HEK293 (cell line): ENCODE measurements around the gene CRYBA2.
A peak's percentile ranks its signal among the peaks of the same experiment; 100 is the strongest.

ENCODE experiments used
- CTCF ChIA-PET: fragments of 350-600 bp; formaldehyde crosslinking; extraction: SDS; loops from one replicate; lab custom pipeline; 2021; ENCODE audit warnings: antibody characterized with exemption; lab: Yijun Ruan, JAX
- POLR2A ChIA-PET: fragments of 300-600 bp; formaldehyde crosslinking; extraction: SDS; loops from one replicate; lab custom pipeline; 2020; ENCODE audit warnings: antibody characterized with exemption, inconsistent platforms; lab: Yijun Ruan, JAX
- H3K27ac ChIP-seq: fragments of 200-500 bp; sonication (Bioruptor generic); 2 replicates; pipeline ENCODE4 v1.5.1; 2014; ENCODE audit warnings: low read depth, low read length, control low read depth, inconsistent platforms; ENCODE audit errors: extremely low read depth
- H3K36me3 ChIP-seq, 2 experiments: fragments of 200-500 bp in 1 of 2; sonication (Bioruptor generic) in 1 of 2; 1 replicate in 1 of 2; 2 replicates in 1 of 2; pipeline ENCODE4 v1.5.1; 2014 to 2017; ENCODE audit warnings: inconsistent platforms in 2 of 2, low read length in 2 of 2; ENCODE audit not compliant: control insufficient read depth in 2 of 2, insufficient read depth in 1 of 2
- H3K4me1 ChIP-seq: fragments of 200-500 bp; sonication (Bioruptor generic); 2 replicates; pipeline ENCODE4 v1.5.1; 2014; ENCODE audit warnings: mild to moderate bottlenecking, low read length, inconsistent platforms; ENCODE audit not compliant: control insufficient read depth, insufficient read depth
- H3K4me3 ChIP-seq: 2 replicates; pipeline ENCODE4 v1.5.1; 2011; ENCODE audit warnings: low read depth, mild to moderate bottlenecking, control low read depth, low read length, moderate library complexity
- H3K9me3 ChIP-seq: fragments of 200-500 bp; sonication (Bioruptor generic); 2 replicates; pipeline ENCODE4 v1.5.1; 2014; ENCODE audit warnings: low read depth, low read length, inconsistent platforms; ENCODE audit not compliant: control insufficient read depth, insufficient read depth
- EGR2 ChIP-seq: fragments of 450-650 bp; formaldehyde crosslinking; IDR thresholded peaks from 2 replicates; pipeline ENCODE4 v1.5.1; 2016; ENCODE audit warnings: low read depth, missing biosample characterization, missing genetic modification characterization
- HOXA7 ChIP-seq: sonication (generic); formaldehyde crosslinking; IDR thresholded peaks from 2 replicates; pipeline ENCODE4 v1.8.1; 2022; ENCODE audit warnings: missing genetic modification reagents, borderline replicate concordance
- MZF1 ChIP-seq: fragments of 450-650 bp; formaldehyde crosslinking; IDR thresholded peaks from 2 replicates; pipeline ENCODE4 v1.5.1; 2017; ENCODE audit warnings: missing biosample characterization, missing genetic modification characterization, borderline replicate concordance
- OSR2 ChIP-seq: fragments of 450-650 bp; formaldehyde crosslinking; IDR thresholded peaks from 2 replicates; pipeline ENCODE4 v1.5.1; 2016; ENCODE audit warnings: missing biosample characterization, missing genetic modification characterization
- SP7 ChIP-seq: fragments of 450-650 bp; formaldehyde crosslinking; IDR thresholded peaks from 2 replicates; pipeline ENCODE4 v1.5.1; 2016; ENCODE audit warnings: missing biosample characterization, missing genetic modification characterization
- ZBTB48 ChIP-seq: fragments of 450-650 bp; formaldehyde crosslinking; IDR thresholded peaks from 2 replicates; pipeline ENCODE4 v1.5.1; 2016; ENCODE audit warnings: missing biosample characterization, missing genetic modification characterization
- ZFHX2 ChIP-seq: fragments of 450-650 bp; formaldehyde crosslinking; conservative IDR thresholded peaks from 2 replicates; pipeline ENCODE4 v1.5.1; 2016; ENCODE audit warnings: missing biosample characterization, missing genetic modification characterization
- ZFP69B ChIP-seq: fragments of 450-650 bp; formaldehyde crosslinking; IDR thresholded peaks from 2 replicates; pipeline ENCODE4 v1.5.1; 2016; ENCODE audit warnings: missing biosample characterization, missing genetic modification characterization
- ZNF146 ChIP-seq: fragments of 450-650 bp; formaldehyde crosslinking; IDR thresholded peaks from 2 replicates; pipeline ENCODE4 v1.5.1; 2016; ENCODE audit warnings: missing biosample characterization, missing genetic modification characterization
- ZNF214 ChIP-seq: fragments of 450-650 bp; formaldehyde crosslinking; IDR thresholded peaks from 2 replicates; pipeline ENCODE4 v1.5.1; 2017; ENCODE audit warnings: missing biosample characterization, mild to moderate bottlenecking, missing genetic modification characterization, borderline replicate concordance
- ZNF394 ChIP-seq: fragments of 450-650 bp; formaldehyde crosslinking; IDR thresholded peaks from 2 replicates; pipeline ENCODE4 v1.5.1; 2016; ENCODE audit warnings: missing biosample characterization, missing genetic modification characterization, mild to moderate bottlenecking, moderate library complexity, borderline replicate concordance
- ZNF544 ChIP-seq: fragments of 450-650 bp; formaldehyde crosslinking; IDR thresholded peaks from 2 replicates; pipeline ENCODE4 v1.5.0; 2017; ENCODE audit warnings: missing biosample characterization, missing genetic modification characterization
- ZNF677 ChIP-seq: fragments of 450-650 bp; IDR thresholded peaks from 2 replicates; pipeline ENCODE4 v1.5.0; 2018; ENCODE audit warnings: missing biosample characterization, mild to moderate bottlenecking, missing genetic modification characterization, moderate library complexity
- ZNF792 ChIP-seq: fragments of 450-650 bp; formaldehyde crosslinking; IDR thresholded peaks from 2 replicates; pipeline ENCODE4 v1.5.1; 2016; ENCODE audit warnings: missing biosample characterization, missing genetic modification characterization
- TF ChIP-seq, protein P1 (sequence below): fragments of 450-650 bp; formaldehyde crosslinking; optimal IDR thresholded peaks from 2 replicates; pipeline ENCODE3; 2016; ENCODE audit warnings: missing biosample characterization, mild to moderate bottlenecking, missing genetic modification characterization
- TF ChIP-seq, protein P2 (sequence below): fragments of 450-650 bp; formaldehyde crosslinking; IDR thresholded peaks from 2 replicates; pipeline ENCODE4 v1.5.1; 2017; ENCODE audit warnings: missing biosample characterization, missing genetic modification characterization
- TF ChIP-seq, protein P3 (sequence below): fragments of 450-650 bp; formaldehyde crosslinking; IDR thresholded peaks from 2 replicates; pipeline ENCODE4 v1.5.1; 2016; ENCODE audit warnings: missing biosample characterization, missing genetic modification characterization
- TF ChIP-seq, protein P4 (sequence below): fragments of 450-650 bp; formaldehyde crosslinking; IDR thresholded peaks from 2 replicates; pipeline ENCODE4 v1.5.1; 2016; ENCODE audit warnings: missing biosample characterization, missing genetic modification characterization
- TF ChIP-seq, protein P5 (sequence below): fragments of 450-650 bp; formaldehyde crosslinking; IDR thresholded peaks from 2 replicates; pipeline ENCODE4 v1.5.1; 2016; ENCODE audit warnings: missing biosample characterization, missing genetic modification characterization, low read depth
- TF ChIP-seq, protein P6 (sequence below): IDR thresholded peaks from 2 replicates; pipeline ENCODE4 v1.6.1; 2011; ENCODE audit warnings: mild to moderate bottlenecking, low read depth, low read length, borderline replicate concordance

CRYBA2 gene

DNA sequence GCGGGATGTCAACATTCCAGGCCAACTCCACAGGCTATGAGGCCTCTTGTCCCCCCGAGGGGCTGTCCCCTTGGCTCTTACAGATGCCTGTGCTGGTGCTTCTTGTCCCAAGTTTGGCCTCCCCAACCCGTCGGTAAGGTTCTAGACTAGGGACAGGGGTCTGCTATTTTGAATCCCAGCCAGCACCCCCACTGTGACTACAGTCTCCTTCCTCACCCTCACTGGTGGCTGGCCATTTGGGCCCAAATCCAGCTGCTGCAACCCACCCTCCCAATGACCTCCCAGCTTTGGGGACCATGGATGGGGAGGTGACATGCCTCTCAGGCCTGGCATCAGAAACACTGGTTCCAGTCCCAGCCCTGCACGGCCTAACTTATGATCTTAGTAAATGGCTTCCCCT is 29.4 kb upstream of the CRYBA2 start (continued):
- no peak for TF ChIP-seq ZNF544 (tag by site-specific recombination)
- TF ChIP-seq, protein P1, sequence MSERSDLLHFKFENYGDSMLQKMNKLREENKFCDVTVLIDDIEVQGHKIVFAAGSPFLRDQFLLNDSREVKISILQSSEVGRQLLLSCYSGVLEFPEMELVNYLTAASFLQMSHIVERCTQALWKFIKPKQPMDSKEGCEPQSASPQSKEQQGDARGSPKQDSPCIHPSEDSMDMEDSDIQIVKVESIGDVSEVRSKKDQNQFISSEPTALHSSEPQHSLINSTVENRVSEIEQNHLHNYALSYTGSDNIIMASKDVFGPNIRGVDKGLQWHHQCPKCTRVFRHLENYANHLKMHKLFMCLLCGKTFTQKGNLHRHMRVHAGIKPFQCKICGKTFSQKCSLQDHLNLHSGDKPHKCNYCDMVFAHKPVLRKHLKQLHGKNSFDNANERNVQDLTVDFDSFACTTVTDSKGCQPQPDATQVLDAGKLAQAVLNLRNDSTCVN (tag by site-specific recombination), result no peak
- no peak for TF ChIP-seq MZF1
- no peak for TF ChIP-seq ZNF214
- TF ChIP-seq, all 188 proteins: peak for 0

DNA sequence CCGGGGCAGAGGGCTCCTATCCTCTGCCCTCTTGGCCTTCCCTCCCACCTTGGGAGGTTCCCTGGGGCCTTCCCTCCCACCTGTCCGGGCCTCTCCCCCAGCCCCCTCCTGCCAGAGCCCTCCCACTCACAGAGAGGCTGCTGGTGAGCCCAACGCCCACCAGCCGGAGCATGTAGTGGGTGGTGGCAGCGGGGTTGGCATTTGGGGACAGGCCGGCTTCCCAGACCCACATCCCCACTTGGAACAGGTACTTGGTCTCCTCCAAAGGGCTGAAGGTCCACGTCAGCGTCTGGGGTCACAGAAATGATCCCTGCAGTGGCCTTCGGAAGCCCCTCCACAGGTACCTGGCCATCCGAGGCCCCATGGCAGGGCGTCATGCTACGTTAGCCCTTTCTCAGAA is 28.8 kb upstream of the CRYBA2 start:
- ChIA-PET CTCF (interaction anchor here (0.6 to 4.0 kb wide), 3 partner anchors 8 to 120 kb away, joined by 3 to 18 read pairs (median 3); no protein-coding TSS in a partner anchor), POLR2A (no interaction called here)

DNA sequence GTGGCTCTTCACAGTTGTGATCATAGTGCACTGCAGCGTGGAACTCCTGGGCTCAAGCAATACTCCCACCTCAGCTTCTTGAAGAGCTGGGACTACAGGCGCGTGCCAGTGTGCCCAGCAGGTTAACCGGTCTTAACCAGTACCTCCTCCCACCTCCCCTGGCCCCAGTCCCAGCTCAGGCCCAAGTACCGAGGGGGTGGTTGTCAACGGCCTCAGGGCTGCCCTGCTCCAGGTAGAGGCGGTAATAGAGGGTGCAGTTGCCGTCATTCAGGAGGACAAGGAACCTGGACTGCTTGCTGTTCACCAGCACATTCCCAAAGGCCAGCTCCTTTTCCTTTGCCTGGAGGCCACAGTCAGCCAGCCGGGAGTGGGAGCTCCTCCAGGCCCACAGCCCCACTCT is 28.4 kb upstream of the CRYBA2 start:
- H3K4me1 ChIP-seq, result no peaks in the 10 kb centered on the region
- no peak overlapping the region for H3K4me3 ChIP-seq
- POLR2A ChIA-PET, result no interaction called here
- H3K36me3 ChIP-seq, result no peaks in the 10 kb centered on the region
- CTCF ChIA-PET, result interaction anchor here (0.6 to 4.0 kb wide), 4 partner anchors 9 to 120 kb away, joined by 3 to 18 read pairs (median 4); no protein-coding TSS in a partner anchor
- TF ChIP-seq HOXA7 (CRISPR knock-in tag) (no peak), ZNF146 (tag by site-specific recombination) (no peak), OSR2 (tag by site-specific recombination) (no peak), ZBTB48 (tag by site-specific recombination) (no peak), ZNF394 (tag by site-specific recombination) (no peak), ZNF677 (tag by site-specific recombination) (no peak), SP7 (tag by site-specific recombination) (no peak), ZNF792 (no peak)
- TF ChIP-seq, protein P2, sequence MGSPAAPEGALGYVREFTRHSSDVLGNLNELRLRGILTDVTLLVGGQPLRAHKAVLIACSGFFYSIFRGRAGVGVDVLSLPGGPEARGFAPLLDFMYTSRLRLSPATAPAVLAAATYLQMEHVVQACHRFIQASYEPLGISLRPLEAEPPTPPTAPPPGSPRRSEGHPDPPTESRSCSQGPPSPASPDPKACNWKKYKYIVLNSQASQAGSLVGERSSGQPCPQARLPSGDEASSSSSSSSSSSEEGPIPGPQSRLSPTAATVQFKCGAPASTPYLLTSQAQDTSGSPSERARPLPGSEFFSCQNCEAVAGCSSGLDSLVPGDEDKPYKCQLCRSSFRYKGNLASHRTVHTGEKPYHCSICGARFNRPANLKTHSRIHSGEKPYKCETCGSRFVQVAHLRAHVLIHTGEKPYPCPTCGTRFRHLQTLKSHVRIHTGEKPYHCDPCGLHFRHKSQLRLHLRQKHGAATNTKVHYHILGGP (tag by site-specific recombination), result no peak
- TF ChIP-seq, protein P3, sequence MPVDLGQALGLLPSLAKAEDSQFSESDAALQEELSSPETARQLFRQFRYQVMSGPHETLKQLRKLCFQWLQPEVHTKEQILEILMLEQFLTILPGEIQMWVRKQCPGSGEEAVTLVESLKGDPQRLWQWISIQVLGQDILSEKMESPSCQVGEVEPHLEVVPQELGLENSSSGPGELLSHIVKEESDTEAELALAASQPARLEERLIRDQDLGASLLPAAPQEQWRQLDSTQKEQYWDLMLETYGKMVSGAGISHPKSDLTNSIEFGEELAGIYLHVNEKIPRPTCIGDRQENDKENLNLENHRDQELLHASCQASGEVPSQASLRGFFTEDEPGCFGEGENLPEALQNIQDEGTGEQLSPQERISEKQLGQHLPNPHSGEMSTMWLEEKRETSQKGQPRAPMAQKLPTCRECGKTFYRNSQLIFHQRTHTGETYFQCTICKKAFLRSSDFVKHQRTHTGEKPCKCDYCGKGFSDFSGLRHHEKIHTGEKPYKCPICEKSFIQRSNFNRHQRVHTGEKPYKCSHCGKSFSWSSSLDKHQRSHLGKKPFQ (tag by site-specific recombination), result no peak
- TF ChIP-seq, protein P4, sequence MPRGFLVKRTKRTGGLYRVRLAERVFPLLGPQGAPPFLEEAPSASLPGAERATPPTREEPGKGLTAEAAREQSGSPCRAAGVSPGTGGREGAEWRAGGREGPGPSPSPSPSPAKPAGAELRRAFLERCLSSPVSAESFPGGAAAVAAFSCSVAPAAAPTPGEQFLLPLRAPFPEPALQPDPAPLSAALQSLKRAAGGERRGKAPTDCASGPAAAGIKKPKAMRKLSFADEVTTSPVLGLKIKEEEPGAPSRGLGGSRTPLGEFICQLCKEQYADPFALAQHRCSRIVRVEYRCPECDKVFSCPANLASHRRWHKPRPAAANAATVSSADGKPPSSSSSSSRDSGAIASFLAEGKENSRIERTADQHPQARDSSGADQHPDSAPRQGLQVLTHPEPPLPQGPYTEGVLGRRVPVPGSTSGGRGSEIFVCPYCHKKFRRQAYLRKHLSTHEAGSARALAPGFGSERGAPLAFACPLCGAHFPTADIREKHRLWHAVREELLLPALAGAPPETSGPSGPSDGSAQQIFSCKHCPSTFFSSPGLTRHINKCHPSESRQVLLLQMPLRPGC, result no peak
- TF ChIP-seq, protein P5, sequence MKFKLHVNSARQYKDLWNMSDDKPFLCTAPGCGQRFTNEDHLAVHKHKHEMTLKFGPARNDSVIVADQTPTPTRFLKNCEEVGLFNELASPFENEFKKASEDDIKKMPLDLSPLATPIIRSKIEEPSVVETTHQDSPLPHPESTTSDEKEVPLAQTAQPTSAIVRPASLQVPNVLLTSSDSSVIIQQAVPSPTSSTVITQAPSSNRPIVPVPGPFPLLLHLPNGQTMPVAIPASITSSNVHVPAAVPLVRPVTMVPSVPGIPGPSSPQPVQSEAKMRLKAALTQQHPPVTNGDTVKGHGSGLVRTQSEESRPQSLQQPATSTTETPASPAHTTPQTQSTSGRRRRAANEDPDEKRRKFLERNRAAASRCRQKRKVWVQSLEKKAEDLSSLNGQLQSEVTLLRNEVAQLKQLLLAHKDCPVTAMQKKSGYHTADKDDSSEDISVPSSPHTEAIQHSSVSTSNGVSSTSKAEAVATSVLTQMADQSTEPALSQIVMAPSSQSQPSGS, result no peak
- TF ChIP-seq, protein P6, sequence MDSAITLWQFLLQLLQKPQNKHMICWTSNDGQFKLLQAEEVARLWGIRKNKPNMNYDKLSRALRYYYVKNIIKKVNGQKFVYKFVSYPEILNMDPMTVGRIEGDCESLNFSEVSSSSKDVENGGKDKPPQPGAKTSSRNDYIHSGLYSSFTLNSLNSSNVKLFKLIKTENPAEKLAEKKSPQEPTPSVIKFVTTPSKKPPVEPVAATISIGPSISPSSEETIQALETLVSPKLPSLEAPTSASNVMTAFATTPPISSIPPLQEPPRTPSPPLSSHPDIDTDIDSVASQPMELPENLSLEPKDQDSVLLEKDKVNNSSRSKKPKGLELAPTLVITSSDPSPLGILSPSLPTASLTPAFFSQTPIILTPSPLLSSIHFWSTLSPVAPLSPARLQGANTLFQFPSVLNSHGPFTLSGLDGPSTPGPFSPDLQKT, result no peak
- no peaks in the 10 kb centered on the region for H3K9me3 ChIP-seq
- no peak overlapping the region for H3K27ac ChIP-seq

More for the DNA sequence above, 28.8 kb upstream of the CRYBA2 start:
- no peaks in the 10 kb centered on the region for H3K36me3 ChIP-seq
- H3K4me3 ChIP-seq, result no peak overlapping the region
- H3K4me1 ChIP-seq, result no peaks in the 10 kb centered on the region
- TF ChIP-seq ZFHX2 (peak; percentile 92), EGR2 (tag by site-specific recombination) (peak; percentile 89), ZFP69B (tag by site-specific recombination) (no peak)
- no peak overlapping the region for H3K27ac ChIP-seq
- no peaks in the 10 kb centered on the region for H3K9me3 ChIP-seq
